Measurements from ENCODE around the gene MIP. TPM values are rescaled to one million over a fixed set of nuclear protein-coding genes. Genes with fewer than 3 reads are reported as not detected.

MIP gene
- total RNA-seq, 1 experiment from 2014 or later: 0.17 TPM

- Mint-ChIP-seq H3K27me3 (ENCODE audit: low read depth) (no peaks in the 10 kb centered on the region), H3K36me3 (ENCODE audit: insufficient read depth in 1 of 3, low read depth in 3 of 3) (peaks cover 8 to 33% (median 30%) of the 10 kb centered on the region in 3 experiments; a peak in 6 of 7 replicates), H3K4me1 (no peaks in the 10 kb centered on the region), H3K27ac (peak overlapping the region in 1 of 3 experiments; percentile 40; a peak in 1 of 7 replicates), H3K9me3 (no peaks in the 10 kb centered on the region), H3K4me3 (no peak overlapping the region)
- Histone ChIP-seq H2AK5ac (ENCODE audit: insufficient read length, low read length) (no peak overlapping the region), H3K4me1 (ENCODE audit: insufficient read depth, low read length) (no peaks in the 10 kb centered on the region), H4K91ac (ENCODE audit: insufficient read length, low read depth, low read length) (no peak overlapping the region), H3K4ac (ENCODE audit: low read depth, low read length) (no peak overlapping the region), H3K9ac (ENCODE audit: extremely low read depth, insufficient read length, low read length) (no peak overlapping the region), H3K14ac (ENCODE audit: insufficient read depth, low read length) (no peak overlapping the region), H2BK5ac (ENCODE audit: insufficient read length, low read length) (no peak overlapping the region), H2AFZ (ENCODE audit: low read length) (no peak overlapping the region), H3K9me3 (ENCODE audit: control insufficient read depth, low read depth, low read length) (no peaks in the 10 kb centered on the region), H3K27me3 (ENCODE audit: insufficient read depth, low read length) (no peaks in the 10 kb centered on the region), H3K27ac (ENCODE audit: insufficient read length, low read depth, low read length) (no peak overlapping the region), H3K4me2 (ENCODE audit: insufficient read depth, insufficient read length, low read length) (no peak overlapping the region), H4K5ac (ENCODE audit: insufficient read length, low read depth, low read length) (no peak overlapping the region), H2BK12ac (ENCODE audit: insufficient read length, low read depth, low read length) (no peak overlapping the region), H2BK20ac (ENCODE audit: low read depth, low read length, poor library complexity, severe bottlenecking) (no peak overlapping the region), H3T11ph (ENCODE audit: low read length) (no peak overlapping the region), H3K79me1 (ENCODE audit: insufficient read depth, low read depth, low read length, poor library complexity, severe bottlenecking) (no peaks in the 10 kb centered on the region), H4K20me1 (ENCODE audit: control insufficient read depth, insufficient read depth, insufficient read length) (no peaks in the 10 kb centered on the region), H3K56ac (ENCODE audit: insufficient read length, low read depth, low read length) (no peak overlapping the region), H3K79me2 (ENCODE audit: insufficient read depth, low read length) (no peaks in the 10 kb centered on the region), H3K23me2 (ENCODE audit: insufficient read length, low read depth, low read length, poor library complexity, severe bottlenecking) (no peaks in the 10 kb centered on the region), H3K18ac (ENCODE audit: insufficient read length, low read depth, low read length) (no peak overlapping the region), H3K23ac (ENCODE audit: insufficient read length, low read depth, low read length) (no peak overlapping the region), H2BK15ac (ENCODE audit: low read depth, low read length) (no peak overlapping the region), H2BK120ac (ENCODE audit: low read depth, low read length, poor library complexity, severe bottlenecking) (no peak overlapping the region), H4K8ac (replicated peaks; ENCODE audit: insufficient read length, low read depth, low read length) (no peak overlapping the region)
- DNase-seq: peak; percentile 60
- no CpG with 5 or more reads among the region's 7 CpGs for WGBS (ENCODE audit: extremely low coverage, insufficient read length, low lambda C conversion rate)
- TF ChIP-seq CTCF (conservative IDR thresholded peaks at IDR 0.05): no peak
These were observed 41.1 kb downstream of the MIP start for GRCh38 chr12:56413392-56413791.
